Activated CD8-positive, alpha-beta memory T cell treated with anti-CD3 and anti-CD28 coated beads, Interleukin-2, amount 50 U/mL, for 24 hours (primary cell): ENCODE measurements around the gene CNDP2.

Source experiments
- DNase-seq: peaks from one replicate; pipeline ENCODE4 v3.0.0-alpha.2; 2020; ENCODE audit errors: extremely low read depth

Gene CNDP2

DNA sequence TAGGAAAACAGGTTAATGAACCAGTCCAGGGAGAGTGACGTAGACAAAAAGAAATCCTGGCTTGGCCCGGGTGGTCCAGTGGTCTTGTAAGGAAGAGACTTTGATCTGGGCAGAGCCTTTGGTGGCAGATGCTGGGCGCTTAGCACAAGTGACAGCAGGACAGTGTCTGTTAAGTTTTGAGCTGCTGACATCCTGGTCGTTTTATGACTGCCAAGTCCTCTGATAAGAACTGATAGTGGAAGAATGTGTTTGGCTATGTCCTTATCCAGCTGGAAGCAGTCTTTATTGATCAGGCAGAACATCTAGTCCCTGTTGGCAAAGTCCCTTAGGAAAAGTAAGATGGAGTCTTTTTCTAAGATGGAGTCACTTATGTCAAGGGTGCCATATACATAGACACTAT is 74.1 kb downstream of the CNDP2 start:
- DNase-seq, result no peak

- DNase-seq, result no peak
These were observed 75.9 kb downstream of the CNDP2 start for GRCh38 chr18:74571895-74572680.

DNA sequence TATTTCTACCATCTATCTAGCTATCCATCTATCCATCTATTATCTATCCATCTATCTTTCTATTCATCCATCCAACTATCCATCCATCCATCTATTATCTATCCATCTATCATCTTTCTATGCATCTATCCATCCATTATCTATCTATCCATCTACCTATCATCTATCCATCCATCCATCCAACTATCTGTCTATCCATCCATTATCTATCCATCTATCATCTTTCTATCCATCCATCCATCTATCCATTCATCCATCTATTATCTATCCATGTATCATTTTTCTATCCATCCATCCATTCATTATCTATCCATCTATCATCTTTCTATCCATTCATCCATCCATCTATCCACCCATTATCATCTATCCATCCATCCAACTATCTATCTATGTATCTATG is 76.9 kb downstream of the CNDP2 start:
- DNase-seq, result no peak
